Osteoblast (primary cell): ENCODE data around the gene CTTNBP2. TPM values are rescaled to one million over a fixed set of nuclear protein-coding genes. Genes with fewer than 3 reads are reported as not detected.
A peak's percentile ranks its signal among the peaks of the same experiment; 100 is the strongest.
"Not testable (repeated sequence)": the region's sequence is repeated elsewhere in the genome, so short reads cannot be mapped to it uniquely, and the experiment has no call there.

ENCODE experiments used
- DNase-seq: peaks from one replicate; pipeline ENCODE4 v3.0.0; 2011; ENCODE audit warnings: low spot score, mixed read lengths; ENCODE audit not compliant: insufficient read length; ENCODE audit errors: missing footprints
- H2AFZ ChIP-seq: 2 replicates; pipeline ENCODE4 v1.6.0; 2011; ENCODE audit warnings: mild to moderate bottlenecking, low read length
- H3K27ac ChIP-seq: 2 replicates; pipeline ENCODE4 v1.5.1; 2011; ENCODE audit warnings: mild to moderate bottlenecking, low read depth, low read length, moderate library complexity
- H3K27me3 ChIP-seq: 2 replicates; pipeline ENCODE4 v1.6.0; 2012; ENCODE audit warnings: mild to moderate bottlenecking, control low read depth, inconsistent platforms, low read length, moderate library complexity; ENCODE audit not compliant: insufficient read depth
- H3K36me3 ChIP-seq: 2 replicates; pipeline ENCODE4 v1.5.1; 2011; ENCODE audit warnings: mild to moderate bottlenecking, low read length, control low read depth, moderate library complexity; ENCODE audit not compliant: insufficient read depth
- H3K4me1 ChIP-seq: 2 replicates; pipeline ENCODE4 v1.5.1; 2011; ENCODE audit warnings: mild to moderate bottlenecking, low read length, control low read depth, moderate library complexity; ENCODE audit not compliant: insufficient read depth
- H3K4me2 ChIP-seq: 2 replicates; pipeline ENCODE4 v1.6.0; 2011; ENCODE audit warnings: mild to moderate bottlenecking, low read length; ENCODE audit not compliant: insufficient read depth
- H3K4me3 ChIP-seq: fragments of 200-600 bp; sonication (generic); 3 replicates; pipeline ENCODE4 v1.5.1; 2012; ENCODE audit warnings: mild to moderate bottlenecking, low read length, inconsistent platforms; ENCODE audit not compliant: insufficient read depth
- H3K79me2 ChIP-seq: 2 replicates; pipeline ENCODE4 v1.6.0; 2012; ENCODE audit warnings: mild to moderate bottlenecking, low read length, control low read depth, inconsistent platforms; ENCODE audit not compliant: insufficient read depth
- H3K9me3 ChIP-seq: 2 replicates; pipeline ENCODE4 v1.5.1; 2011; ENCODE audit warnings: low read depth, low read length, control low read depth
- H4K20me1 ChIP-seq: 2 replicates; pipeline ENCODE4 v1.6.0; 2012; ENCODE audit warnings: mild to moderate bottlenecking, low read length, control low read depth; ENCODE audit not compliant: insufficient read depth
- total RNA-seq: library from RNA; depleted of rRNA; stranded (reverse); fragments of >200 nt; gene quantifications from 2 replicates; pipeline ENCODE4 v1.2.3, GENCODE V29; 2012
- TF ChIP-seq, protein P1 (sequence below): IDR thresholded peaks from 2 replicates; pipeline ENCODE4 v1.5.1; 2011; ENCODE audit warnings: mild to moderate bottlenecking, low read depth, low read length, moderate library complexity; ENCODE audit errors: extremely low read depth

CTTNBP2 gene
- total RNA-seq, 1 donor, result 1.1 TPM

DNA sequence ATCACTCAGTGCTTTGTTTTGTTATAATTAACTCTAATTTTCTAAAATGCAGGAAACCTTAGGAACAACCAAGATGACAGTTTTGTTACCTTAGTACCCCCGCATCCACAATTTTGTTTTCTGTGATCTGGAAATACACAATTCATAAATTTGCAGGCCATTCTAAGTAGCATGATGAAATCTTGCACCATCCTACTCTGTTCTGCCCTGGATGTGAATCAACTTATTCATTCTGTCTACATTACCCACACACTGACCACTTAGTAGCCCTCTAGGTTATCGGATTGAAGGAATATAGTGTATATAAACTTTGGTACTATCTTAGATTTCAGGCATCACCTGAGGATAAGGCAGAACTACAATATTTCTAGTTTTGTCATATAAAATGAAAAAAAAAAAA is 155.9 kb downstream of the CTTNBP2 start:
- Histone ChIP-seq H3K27ac (no peak overlapping the region), H3K4me3 (no peak overlapping the region), H3K27me3 (no peaks in the 10 kb centered on the region), H3K9me3 (no peaks in the 10 kb centered on the region), H3K4me2 (no peak overlapping the region), H2AFZ (no peak overlapping the region), H3K4me1 (no peaks in the 10 kb centered on the region), H4K20me1 (no peaks in the 10 kb centered on the region), H3K36me3 (no peaks in the 10 kb centered on the region), H3K79me2 (no peaks in the 10 kb centered on the region)
- TF ChIP-seq, protein P1, sequence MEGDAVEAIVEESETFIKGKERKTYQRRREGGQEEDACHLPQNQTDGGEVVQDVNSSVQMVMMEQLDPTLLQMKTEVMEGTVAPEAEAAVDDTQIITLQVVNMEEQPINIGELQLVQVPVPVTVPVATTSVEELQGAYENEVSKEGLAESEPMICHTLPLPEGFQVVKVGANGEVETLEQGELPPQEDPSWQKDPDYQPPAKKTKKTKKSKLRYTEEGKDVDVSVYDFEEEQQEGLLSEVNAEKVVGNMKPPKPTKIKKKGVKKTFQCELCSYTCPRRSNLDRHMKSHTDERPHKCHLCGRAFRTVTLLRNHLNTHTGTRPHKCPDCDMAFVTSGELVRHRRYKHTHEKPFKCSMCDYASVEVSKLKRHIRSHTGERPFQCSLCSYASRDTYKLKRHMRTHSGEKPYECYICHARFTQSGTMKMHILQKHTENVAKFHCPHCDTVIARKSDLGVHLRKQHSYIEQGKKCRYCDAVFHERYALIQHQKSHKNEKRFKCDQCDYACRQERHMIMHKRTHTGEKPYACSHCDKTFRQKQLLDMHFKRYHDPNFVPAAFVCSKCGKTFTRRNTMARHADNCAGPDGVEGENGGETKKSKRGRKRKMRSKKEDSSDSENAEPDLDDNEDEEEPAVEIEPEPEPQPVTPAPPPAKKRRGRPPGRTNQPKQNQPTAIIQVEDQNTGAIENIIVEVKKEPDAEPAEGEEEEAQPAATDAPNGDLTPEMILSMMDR, result no peak
- DNase-seq, result no peak

DNA sequence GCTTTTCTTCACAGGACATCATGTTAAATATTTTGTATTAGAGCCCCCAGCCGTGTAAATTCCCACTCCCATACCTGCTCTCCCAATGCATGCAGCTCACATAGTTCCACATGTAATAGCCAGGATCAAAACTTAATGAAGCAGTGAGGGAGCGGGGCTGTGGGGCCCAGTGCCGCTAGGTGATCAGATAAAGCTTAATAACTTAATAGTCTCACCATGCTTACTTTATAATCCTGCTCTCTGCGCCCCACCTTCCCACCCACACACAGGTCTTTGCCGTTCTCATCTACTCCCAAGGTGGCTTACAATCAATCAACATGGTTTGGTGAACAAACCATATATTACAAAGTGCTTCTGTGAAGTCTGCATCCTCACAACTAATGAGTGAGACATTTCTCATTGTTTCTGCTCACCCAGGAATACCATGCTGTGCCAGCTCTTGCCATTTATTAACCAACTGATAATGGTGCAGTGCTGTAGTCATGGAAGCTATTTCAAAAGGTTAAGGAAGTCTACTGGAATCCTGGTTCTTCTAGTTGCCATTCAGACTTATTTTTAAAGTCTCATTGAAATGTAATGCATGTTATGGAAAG is 156.4 kb downstream of the CTTNBP2 start:
- Histone ChIP-seq H3K4me1 (no peaks in the 10 kb centered on the region), H3K4me2 (no peak overlapping the region), H3K9me3 (no peaks in the 10 kb centered on the region), H3K36me3 (no peaks in the 10 kb centered on the region), H3K27ac (no peak overlapping the region), H3K79me2 (no peaks in the 10 kb centered on the region), H2AFZ (no peak overlapping the region), H4K20me1 (no peaks in the 10 kb centered on the region), H3K4me3 (no peak overlapping the region), H3K27me3 (no peaks in the 10 kb centered on the region)
- TF ChIP-seq, protein P1, result no peak
- DNase-seq, result no peak

DNA sequence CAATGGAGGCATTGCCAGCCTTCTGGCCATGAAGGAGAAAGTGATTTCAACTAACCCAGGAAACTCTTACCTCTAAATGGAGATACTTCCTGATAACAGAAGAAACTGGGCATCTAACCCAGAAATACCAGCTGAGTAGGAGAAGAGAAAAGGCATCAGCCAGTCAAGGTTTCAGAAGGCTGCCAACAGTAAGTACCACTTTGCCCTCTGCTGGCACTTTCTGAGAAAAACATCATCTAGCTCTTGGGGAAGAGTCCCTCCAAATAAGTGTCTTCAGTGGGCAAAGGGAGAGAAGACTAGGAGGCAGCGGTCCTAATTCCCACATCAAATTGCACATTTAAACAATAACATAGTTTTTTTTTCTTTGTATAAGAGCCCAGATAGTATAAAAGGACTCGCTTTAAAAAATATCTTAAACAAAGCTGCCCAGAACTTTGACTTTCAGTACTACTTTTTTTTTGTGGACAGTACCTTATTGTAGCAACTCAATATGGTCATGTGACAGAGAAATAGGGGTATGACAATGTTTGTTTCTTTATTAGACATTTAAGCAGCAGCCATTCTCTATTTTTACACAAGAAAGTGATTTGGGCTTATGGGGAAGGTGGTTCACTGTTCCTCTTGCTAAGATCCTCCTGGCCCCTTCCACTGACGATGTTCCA is 157.3 kb downstream of the CTTNBP2 start:
- Histone ChIP-seq H3K27me3 (no peaks in the 10 kb centered on the region), H3K27ac (no peak overlapping the region), H3K9me3 (no peaks in the 10 kb centered on the region), H3K4me3 (no peak overlapping the region), H3K4me2 (no peak overlapping the region), H4K20me1 (no peaks in the 10 kb centered on the region), H3K79me2 (no peaks in the 10 kb centered on the region), H3K4me1 (no peaks in the 10 kb centered on the region), H2AFZ (no peak overlapping the region), H3K36me3 (no peaks in the 10 kb centered on the region)
- DNase-seq, result no peak
- TF ChIP-seq, protein P1, result peak; percentile 52

DNA sequence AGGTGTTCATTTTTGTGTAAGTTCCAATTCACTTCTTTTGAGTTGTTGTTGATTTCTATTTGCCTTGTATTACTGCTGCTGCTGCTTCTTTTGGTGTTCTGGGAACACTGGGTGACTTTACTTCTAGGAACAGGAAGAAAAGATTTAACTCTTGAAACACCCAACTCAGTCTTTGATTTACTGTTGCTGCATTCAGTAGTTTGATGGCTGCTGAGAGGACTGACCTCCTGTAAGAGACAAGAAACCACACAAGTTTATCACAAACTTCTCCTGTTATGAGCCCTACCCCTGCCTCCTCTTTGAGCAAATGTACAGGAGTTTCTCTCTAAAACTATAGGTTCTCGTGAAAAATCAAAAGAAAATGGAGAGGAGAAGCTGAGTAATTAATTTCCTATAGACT is 161.7 kb downstream of the CTTNBP2 start:
- Histone ChIP-seq H3K79me2 (no peaks in the 10 kb centered on the region), H3K4me2 (no peak overlapping the region), H3K9me3 (no peaks in the 10 kb centered on the region), H2AFZ (no peak overlapping the region), H3K27me3 (no peaks in the 10 kb centered on the region), H3K36me3 (no peaks in the 10 kb centered on the region), H3K27ac (no peak overlapping the region), H3K4me3 (no peak overlapping the region), H3K4me1 (no peaks in the 10 kb centered on the region), H4K20me1 (no peaks in the 10 kb centered on the region)
- TF ChIP-seq, protein P1, result no peak
- DNase-seq, result no peak

DNA sequence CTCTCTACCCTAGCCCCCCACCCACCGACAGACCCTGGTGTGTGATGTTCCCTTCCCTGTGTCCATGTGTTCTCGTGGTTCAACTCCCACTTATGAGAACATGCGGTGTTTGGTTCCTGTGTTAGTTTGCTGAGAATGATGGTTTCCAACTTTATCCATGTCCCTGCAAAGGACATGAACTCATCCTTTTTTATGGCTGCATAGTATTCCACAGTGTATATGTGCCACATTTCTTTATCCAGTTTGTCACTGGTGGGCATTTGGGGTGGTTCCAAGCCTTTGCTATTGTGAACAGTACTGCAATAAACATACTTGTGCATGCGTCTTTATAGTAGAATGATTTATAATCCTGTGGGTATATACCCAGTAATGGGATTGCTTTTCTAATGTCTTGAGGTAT is 165.1 kb downstream of the CTTNBP2 start:
- H3K36me3 ChIP-seq, H3K79me2 ChIP-seq, H3K4me2 ChIP-seq, H3K4me1 ChIP-seq, H2AFZ ChIP-seq, H3K9me3 ChIP-seq, H4K20me1 ChIP-seq, H3K27ac ChIP-seq, DNase-seq, H3K27me3 ChIP-seq, H3K4me3 ChIP-seq: not testable (repeated sequence)
